Lower leg skin (tissue), 4 donors: ENCODE measurements around the gene SLX9. TPM values are rescaled to one million over a fixed set of nuclear protein-coding genes. Genes with fewer than 3 reads are reported as not detected.

Experiments
- DNase-seq, 2 donors: peaks; one replicate each; pipeline ENCODE4 v3.0.0-alpha.2; 2019; ENCODE audit warnings: low spot score in 2 of 2
- H3K4me3 ChIP-seq: fragments of 200-600 bp; sonication (generic); 2 replicates; pipeline ENCODE4 v1.5.1; 2017; ENCODE audit warnings: mild to moderate bottlenecking, low read depth; ENCODE audit not compliant: poor library complexity, severe bottlenecking
- POLR2A ChIP-seq, 2 donors: fragments of 450-650 bp; IDR thresholded peaks; one replicate each; pipeline ENCODE4 v1.6.1; 2016 to 2017; ENCODE audit warnings: antibody characterized with exemption in 2 of 2, mild to moderate bottlenecking in 1 of 2, moderate library complexity in 1 of 2
- WGBS, 2 donors: methylation state at CpG; one replicate each; pipeline ENCODE4 v1.1.5; 2018; 5-methylcytosine and 5-hydroxymethylcytosine counted together
- intact Hi-C: fragments of 100-400 bp; cut with DNase I; formaldehyde crosslinking; loops from one replicate; pipeline ENCODE4 v1.15.0; 2023; ENCODE audit warnings: low total_unique reads
- total RNA-seq, 4 donors: library from RNA; depleted of rRNA; stranded (reverse); fragments of >200 nt; gene quantifications; one replicate each; pipeline ENCODE4 v1.1.0, GENCODE V29; 2016
- TF ChIP-seq, protein P1 (sequence below), 3 donors: fragments of 450-650 bp; IDR thresholded peaks; one replicate each; pipeline ENCODE4 v1.5.1; 2016; ENCODE audit warnings: antibody characterized with exemption in 3 of 3, mild to moderate bottlenecking in 3 of 3, moderate library complexity in 2 of 3

Gene SLX9
- total RNA-seq, 4 donors from 2014 or later, result 19.0 to 36.4 (median 31.6) TPM

DNA sequence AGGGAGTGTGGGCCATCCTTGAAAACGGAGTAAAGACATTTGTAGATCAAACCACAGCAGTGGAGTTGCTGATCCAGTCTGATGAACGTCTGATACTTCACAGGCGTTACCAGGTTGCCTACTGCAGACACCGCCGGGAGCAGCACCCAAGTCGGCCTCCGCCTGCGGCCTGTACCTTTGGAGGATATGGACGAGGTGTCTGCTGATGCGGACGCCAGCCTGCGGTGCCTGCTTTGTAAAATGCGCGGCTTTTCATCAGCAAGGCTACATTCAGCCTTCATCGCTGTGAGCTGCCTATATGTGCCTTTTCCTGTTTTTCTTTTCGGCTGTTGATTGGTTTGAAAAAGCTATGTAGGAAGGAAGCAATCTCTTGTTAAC is 16.0 kb downstream of the SLX9 start:
- intact Hi-C loops, result no loop called here
- DNase-seq, result no peak
- no peak overlapping the region for H3K4me3 ChIP-seq
- no peak for TF ChIP-seq POLR2A (IDR thresholded peaks at IDR 0.05)
- TF ChIP-seq, protein P1, sequence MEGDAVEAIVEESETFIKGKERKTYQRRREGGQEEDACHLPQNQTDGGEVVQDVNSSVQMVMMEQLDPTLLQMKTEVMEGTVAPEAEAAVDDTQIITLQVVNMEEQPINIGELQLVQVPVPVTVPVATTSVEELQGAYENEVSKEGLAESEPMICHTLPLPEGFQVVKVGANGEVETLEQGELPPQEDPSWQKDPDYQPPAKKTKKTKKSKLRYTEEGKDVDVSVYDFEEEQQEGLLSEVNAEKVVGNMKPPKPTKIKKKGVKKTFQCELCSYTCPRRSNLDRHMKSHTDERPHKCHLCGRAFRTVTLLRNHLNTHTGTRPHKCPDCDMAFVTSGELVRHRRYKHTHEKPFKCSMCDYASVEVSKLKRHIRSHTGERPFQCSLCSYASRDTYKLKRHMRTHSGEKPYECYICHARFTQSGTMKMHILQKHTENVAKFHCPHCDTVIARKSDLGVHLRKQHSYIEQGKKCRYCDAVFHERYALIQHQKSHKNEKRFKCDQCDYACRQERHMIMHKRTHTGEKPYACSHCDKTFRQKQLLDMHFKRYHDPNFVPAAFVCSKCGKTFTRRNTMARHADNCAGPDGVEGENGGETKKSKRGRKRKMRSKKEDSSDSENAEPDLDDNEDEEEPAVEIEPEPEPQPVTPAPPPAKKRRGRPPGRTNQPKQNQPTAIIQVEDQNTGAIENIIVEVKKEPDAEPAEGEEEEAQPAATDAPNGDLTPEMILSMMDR (IDR thresholded peaks at IDR 0.05), result no peak
- 90 to 93% methylated on average over 16 of the region's 16 CpGs for WGBS, 2 donors

DNA sequence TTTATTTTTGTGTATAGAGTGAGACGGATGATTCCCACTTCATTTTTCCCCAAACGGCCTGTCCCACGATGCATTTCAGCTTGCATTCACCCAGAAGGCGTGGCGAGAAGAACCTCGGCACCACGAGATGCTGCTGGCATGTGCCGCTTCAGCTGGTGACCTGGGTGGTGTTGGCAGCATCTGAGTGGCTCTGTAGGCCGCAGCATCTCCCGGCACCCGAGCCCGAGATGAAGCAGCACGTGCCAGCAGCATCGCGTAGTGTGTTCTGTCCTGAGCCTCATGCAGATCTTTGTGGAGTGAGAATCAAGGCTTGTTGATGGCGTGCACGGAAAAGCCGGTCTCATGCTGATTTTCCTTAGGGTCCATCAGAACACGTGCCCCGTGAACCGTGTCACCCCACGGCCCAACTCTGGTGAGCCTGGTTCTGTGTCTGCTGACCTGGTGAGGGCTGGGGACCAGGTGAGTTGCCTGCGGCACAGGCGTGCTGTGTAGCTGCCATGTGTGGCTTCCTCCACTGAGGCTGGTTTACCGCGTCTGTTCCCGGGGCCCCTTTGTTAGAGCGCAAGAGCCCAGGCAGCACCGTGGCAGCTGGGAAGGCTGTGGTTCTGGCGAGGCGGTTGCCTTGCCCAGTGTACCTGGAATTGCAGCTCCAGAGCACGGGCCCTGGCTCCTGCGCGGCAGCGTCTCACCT is 16.7 kb downstream of the SLX9 start:
- no peak overlapping the region for H3K4me3 ChIP-seq
- 86 to 91% methylated on average over 31 to 34 of the region's 35 CpGs for WGBS, 2 donors
- no peak for DNase-seq
- intact Hi-C loops, result no loop called here
- TF ChIP-seq, protein P1 (IDR thresholded peaks at IDR 0.05), result no peak
- TF ChIP-seq POLR2A (IDR thresholded peaks at IDR 0.05), result no peak

DNA sequence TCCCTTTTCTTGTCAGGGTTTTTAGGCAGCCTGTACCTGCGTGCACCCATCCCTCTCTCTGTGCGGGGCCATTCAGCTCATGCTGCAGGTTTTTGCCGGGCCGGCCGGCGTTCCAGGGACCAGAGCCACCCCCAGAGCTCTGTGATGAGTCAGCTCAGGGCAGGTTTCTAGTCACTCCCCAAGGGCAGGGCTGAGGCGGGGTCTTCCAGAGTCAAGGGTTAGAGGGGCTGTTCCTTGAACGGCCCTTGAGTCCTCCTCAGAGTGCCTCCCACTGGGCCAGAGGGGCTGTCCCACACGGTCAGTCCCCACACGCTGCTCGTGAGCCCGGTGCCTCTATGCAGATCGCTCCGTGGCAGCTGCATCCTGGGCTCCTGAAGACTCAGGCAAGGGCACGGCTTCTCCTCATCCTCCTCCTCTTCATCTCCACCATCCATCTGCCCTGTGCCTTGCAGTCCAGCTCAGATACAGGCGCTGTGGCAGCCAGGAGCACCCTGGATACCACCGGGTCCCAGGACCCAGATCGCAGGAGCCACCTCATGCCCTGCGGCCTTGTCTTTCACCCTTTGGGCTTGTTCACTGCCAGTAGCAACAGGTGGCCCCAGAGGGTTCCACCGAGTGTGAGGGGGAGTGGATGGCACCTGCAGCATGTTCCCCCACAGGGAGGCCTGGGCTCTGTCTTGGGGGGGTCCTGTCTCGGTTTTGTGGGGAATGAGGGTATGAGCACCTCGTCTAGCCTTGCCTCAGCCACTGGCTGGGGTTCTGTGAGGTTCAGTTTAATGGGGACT is 17.4 kb downstream of the SLX9 start:
- 80 to 89% methylated on average over 21 to 22 of the region's 22 CpGs for WGBS, 2 donors
- intact Hi-C loops, result no loop called here
- H3K4me3 ChIP-seq, result no peak overlapping the region
- DNase-seq, result no peak
- TF ChIP-seq POLR2A (IDR thresholded peaks at IDR 0.05), result no peak
- TF ChIP-seq, protein P1 (IDR thresholded peaks at IDR 0.05), result no peak

DNA sequence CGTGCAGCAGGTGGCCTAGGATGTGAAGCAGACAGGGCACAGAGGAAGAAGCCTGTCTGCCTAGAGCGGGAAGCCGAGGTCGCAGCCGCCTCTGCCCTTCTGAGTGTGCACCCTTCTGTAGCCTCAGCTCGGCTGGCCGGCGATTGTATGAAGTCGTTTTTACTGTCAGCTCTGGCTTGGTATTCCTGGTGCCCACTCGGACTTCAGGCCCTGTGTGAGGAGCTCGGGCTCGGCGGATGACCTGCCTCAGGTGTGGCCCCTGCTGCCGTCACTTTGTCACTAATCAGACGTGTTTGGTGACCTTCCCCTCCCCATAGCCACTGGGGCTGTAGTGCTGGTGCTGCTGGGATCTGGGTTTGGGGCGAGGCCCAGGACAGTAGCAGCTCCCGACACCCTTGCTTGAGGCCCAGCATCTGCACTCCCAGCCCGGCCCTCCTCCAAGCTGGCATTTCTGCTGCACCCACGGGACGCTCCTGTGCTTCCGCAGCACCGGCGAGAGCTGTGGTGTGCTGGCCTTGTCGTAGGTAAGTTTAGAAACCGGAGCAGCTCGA is 18.1 kb downstream of the SLX9 start:
- H3K4me3 ChIP-seq, result no peak overlapping the region
- no peak for DNase-seq
- 68 to 73% methylated on average over 8 to 25 of the region's 26 CpGs for WGBS, 2 donors
- TF ChIP-seq POLR2A (IDR thresholded peaks at IDR 0.05), result no peak
- TF ChIP-seq, protein P1 (IDR thresholded peaks at IDR 0.05), result no peak
- intact Hi-C loops, result no loop called here

DNA sequence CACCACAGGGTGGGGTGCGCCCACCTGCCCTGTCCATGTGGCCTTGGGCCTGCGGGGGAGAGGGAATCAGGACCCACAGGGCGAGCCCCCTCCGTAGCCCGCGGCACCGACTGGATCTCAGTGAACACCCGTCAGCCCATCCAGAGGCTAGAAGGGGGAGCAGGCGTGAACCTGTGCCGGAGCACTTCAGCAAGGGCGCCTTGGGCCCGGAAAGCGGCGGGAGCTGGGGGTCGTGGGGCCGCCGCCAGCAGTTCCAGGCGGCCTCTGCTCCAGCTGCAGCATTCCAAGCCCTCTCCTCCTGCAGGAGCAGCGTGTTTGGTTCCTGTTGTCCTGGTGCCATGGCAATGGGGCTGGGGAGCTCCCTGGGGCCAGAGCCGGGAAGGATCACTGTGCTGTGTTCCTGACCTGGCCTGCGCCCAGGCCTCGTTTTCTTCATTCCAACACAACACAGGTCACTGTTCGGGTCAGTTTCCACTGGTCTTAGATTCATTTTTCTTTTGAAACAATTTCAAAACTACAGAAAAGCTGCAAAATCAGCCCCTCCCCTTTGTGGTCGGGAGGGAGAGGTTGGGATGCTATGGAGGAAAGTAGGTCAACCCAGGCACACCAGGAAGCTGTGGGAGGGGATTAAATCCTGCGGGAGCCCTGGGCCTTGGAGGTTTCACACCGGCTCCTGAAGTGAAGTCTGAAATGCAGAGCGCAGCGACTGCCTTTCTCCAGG is 18.8 kb downstream of the SLX9 start:
- intact Hi-C loops, result no loop called here
- H3K4me3 ChIP-seq, result no peak overlapping the region
- peak; percentile 57 to 93 for DNase-seq
- 19 to 24% methylated on average over 19 to 20 of the region's 28 CpGs for WGBS, 2 donors
- no peak for TF ChIP-seq POLR2A (IDR thresholded peaks at IDR 0.05)
- TF ChIP-seq, protein P1 (IDR thresholded peaks at IDR 0.05), result no peak
